ENCODE measurements around the gene ATXN1.
A peak's percentile ranks its signal among the peaks of the same experiment; 100 is the strongest.

ATXN1 gene

DNA sequence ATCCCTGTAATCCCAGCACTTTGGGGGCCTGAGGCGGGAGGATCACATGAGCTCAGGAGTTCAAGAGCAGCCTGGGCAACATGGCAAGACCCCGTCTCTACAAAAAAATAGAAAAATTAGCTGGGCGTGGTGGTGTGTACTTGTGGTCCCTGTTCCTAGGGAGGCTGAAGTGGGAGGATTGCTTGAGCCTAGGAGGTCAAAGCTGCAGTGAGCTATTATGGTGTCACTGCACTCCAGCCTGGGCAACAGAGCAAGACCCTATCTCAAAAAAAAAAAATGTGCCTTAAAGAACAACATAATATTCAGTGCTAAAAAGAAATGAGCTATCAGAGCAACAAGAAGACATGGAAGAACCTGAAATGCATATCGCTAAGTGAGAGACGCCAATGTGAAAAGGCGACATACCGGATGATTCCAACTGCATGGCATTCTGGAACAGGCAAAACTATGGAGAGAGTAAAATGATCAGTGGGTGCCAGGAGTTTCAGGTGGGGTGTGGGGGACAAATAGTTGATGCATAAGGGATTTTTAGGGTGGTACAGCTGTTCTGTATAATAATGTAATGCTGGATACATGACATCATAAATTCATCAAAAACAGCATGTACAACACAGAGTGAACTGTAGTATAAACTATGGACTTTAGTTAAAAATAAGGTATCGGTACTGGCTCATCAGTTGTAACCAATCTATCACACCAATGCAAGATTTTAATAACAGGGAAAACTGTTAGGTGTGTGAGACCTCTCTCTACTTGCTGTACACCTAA is 442.1 kb downstream of the ATXN1 start:
- Histone ChIP-seq H3K4me3 (ENCODE audit: insufficient read depth, low read length, poor library complexity, severe bottlenecking) (no peak overlapping the region), H3F3A (ENCODE audit: insufficient read depth) (no peaks in the 10 kb centered on the region), H3K9me3 (ENCODE audit: insufficient read depth, low read length) (no peaks in the 10 kb centered on the region), H3K4me2 (ENCODE audit: low read depth, low read length, poor library complexity, severe bottlenecking) (peak overlapping the region; percentile 9), H2AFZ (ENCODE audit: low read depth, low read length, severe bottlenecking) (no peak overlapping the region), H3K9ac (ENCODE audit: low read length) (no peak overlapping the region), H4K20me1 (ENCODE audit: low read depth, low read length) (no peaks in the 10 kb centered on the region), H3K27me3 (ENCODE audit: low read length) (no peaks in the 10 kb centered on the region), H3K27ac (ENCODE audit: low read depth, low read length) (no peak overlapping the region), H3K36me3 (ENCODE audit: low read length) (no peaks in the 10 kb centered on the region), H3K9me2 (replicated peaks; ENCODE audit: insufficient read depth, low read length) (no peaks in the 10 kb centered on the region), H3K79me2 (ENCODE audit: insufficient read depth, low read length) (no peaks in the 10 kb centered on the region)
- TF ChIP-seq EZH2phosphoT487 (conservative IDR thresholded peaks at IDR 0.05; ENCODE audit: low read length), result no peak
- TF ChIP-seq, protein P1, sequence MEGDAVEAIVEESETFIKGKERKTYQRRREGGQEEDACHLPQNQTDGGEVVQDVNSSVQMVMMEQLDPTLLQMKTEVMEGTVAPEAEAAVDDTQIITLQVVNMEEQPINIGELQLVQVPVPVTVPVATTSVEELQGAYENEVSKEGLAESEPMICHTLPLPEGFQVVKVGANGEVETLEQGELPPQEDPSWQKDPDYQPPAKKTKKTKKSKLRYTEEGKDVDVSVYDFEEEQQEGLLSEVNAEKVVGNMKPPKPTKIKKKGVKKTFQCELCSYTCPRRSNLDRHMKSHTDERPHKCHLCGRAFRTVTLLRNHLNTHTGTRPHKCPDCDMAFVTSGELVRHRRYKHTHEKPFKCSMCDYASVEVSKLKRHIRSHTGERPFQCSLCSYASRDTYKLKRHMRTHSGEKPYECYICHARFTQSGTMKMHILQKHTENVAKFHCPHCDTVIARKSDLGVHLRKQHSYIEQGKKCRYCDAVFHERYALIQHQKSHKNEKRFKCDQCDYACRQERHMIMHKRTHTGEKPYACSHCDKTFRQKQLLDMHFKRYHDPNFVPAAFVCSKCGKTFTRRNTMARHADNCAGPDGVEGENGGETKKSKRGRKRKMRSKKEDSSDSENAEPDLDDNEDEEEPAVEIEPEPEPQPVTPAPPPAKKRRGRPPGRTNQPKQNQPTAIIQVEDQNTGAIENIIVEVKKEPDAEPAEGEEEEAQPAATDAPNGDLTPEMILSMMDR (IDR thresholded peaks at IDR 0.05; ENCODE audit: insufficient read depth, low read length, poor library complexity, severe bottlenecking), result no peak

DNA sequence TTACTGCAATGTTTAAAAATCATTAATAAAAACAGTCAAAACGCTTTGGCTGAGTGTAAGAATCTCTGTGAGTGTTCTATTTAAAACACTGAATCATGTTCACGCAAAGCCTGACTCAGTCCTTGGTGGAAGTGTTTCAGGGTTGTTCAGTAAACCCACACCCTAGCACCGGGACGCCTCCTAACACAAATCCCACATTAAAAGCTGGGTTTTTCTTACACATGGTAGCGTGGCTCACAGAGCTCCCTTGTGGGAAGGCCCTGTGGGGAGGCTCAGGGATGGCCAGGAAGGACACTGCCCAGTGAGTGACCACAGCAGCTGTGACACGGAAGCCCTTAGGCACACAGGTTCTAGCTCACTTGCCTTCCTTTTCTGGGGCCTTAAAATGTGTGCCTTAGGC is 442.7 kb downstream of the ATXN1 start:
- Histone ChIP-seq H2AFZ (ENCODE audit: low read depth, low read length, severe bottlenecking) (no peak overlapping the region), H3K4me2 (ENCODE audit: low read depth, low read length, poor library complexity, severe bottlenecking) (no peak overlapping the region), H4K20me1 (ENCODE audit: low read depth, low read length) (no peaks in the 10 kb centered on the region), H3K27ac (ENCODE audit: low read depth, low read length) (no peak overlapping the region), H3K9me3 (ENCODE audit: insufficient read depth, low read length) (no peaks in the 10 kb centered on the region), H3K36me3 (ENCODE audit: low read length) (no peaks in the 10 kb centered on the region), H3F3A (ENCODE audit: insufficient read depth) (no peaks in the 10 kb centered on the region), H3K79me2 (ENCODE audit: insufficient read depth, low read length) (no peaks in the 10 kb centered on the region), H3K4me3 (ENCODE audit: insufficient read depth, low read length, poor library complexity, severe bottlenecking) (no peak overlapping the region), H3K9me2 (replicated peaks; ENCODE audit: insufficient read depth, low read length) (no peaks in the 10 kb centered on the region), H3K9ac (ENCODE audit: low read length) (no peak overlapping the region), H3K27me3 (ENCODE audit: low read length) (no peaks in the 10 kb centered on the region)
- TF ChIP-seq, protein P1 (IDR thresholded peaks at IDR 0.05; ENCODE audit: insufficient read depth, low read length, poor library complexity, severe bottlenecking), result no peak
- no peak for TF ChIP-seq EZH2phosphoT487 (conservative IDR thresholded peaks at IDR 0.05; ENCODE audit: low read length)

DNA sequence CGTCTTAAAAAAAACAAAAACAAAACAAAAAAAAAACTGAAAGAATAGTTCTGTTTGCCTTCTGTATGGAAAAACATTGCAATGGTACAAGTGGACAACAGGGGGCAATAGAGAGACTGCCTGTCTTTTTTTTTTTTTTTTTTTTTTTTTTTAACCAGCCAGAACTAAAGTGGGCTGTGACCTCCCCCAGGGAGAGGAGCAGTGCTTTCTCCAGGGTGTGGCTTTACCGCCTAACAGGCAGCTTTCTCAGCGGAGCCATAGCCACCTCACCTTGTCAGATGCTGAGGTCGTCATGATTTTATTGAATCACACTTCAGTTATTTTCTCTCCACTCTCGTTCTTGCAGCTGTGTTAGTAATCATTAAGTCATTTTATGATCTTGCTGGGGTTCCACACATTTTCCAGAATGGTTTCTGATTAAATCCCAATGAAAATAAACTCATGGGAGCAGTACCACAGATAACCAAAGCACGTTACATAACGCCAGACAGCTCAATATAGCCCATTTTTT is 444.5 kb downstream of the ATXN1 start:
- H3K9me2 ChIP-seq (replicated peaks; ENCODE audit: insufficient read depth, low read length), result no peaks in the 10 kb centered on the region
- H4K20me1 ChIP-seq (ENCODE audit: low read depth, low read length), result no peaks in the 10 kb centered on the region
- H3K27me3 ChIP-seq (ENCODE audit: low read length), result no peaks in the 10 kb centered on the region
- H3K79me2 ChIP-seq (ENCODE audit: insufficient read depth, low read length), result no peaks in the 10 kb centered on the region
- no peak overlapping the region for H3K4me3 ChIP-seq (ENCODE audit: insufficient read depth, low read length, poor library complexity, severe bottlenecking)
- H3K36me3 ChIP-seq (ENCODE audit: low read length), result no peaks in the 10 kb centered on the region
- no peaks in the 10 kb centered on the region for H3F3A ChIP-seq (ENCODE audit: insufficient read depth)
- peak overlapping the region; percentile 6 for H3K4me2 ChIP-seq (ENCODE audit: low read depth, low read length, poor library complexity, severe bottlenecking)
- no peak overlapping the region for H3K9ac ChIP-seq (ENCODE audit: low read length)
- no peaks in the 10 kb centered on the region for H3K9me3 ChIP-seq (ENCODE audit: insufficient read depth, low read length)
- H3K27ac ChIP-seq (ENCODE audit: low read depth, low read length), result no peak overlapping the region
- no peak overlapping the region for H2AFZ ChIP-seq (ENCODE audit: low read depth, low read length, severe bottlenecking)
- no peak for TF ChIP-seq EZH2phosphoT487 (conservative IDR thresholded peaks at IDR 0.05; ENCODE audit: low read length)
- TF ChIP-seq, protein P1 (IDR thresholded peaks at IDR 0.05; ENCODE audit: insufficient read depth, low read length, poor library complexity, severe bottlenecking), result peak; percentile 95
